ENCODE measurements around the gene SLC25A33.
"Not testable (repeated sequence)": the region's sequence is repeated elsewhere in the genome, so short reads cannot be mapped to it uniquely, and the experiment has no call there.

The SLC25A33 gene

GRCh38 chr1:9624081-9624480 lies 84.8 kb downstream of the SLC25A33 start:
- H3K9me3 ChIP-seq (ENCODE audit: insufficient read depth, low read length) = no peaks in the 10 kb centered on the region
- no peaks in the 10 kb centered on the region for H3K79me2 ChIP-seq (ENCODE audit: insufficient read depth, low read length)
- no peak overlapping the region for H3K4me3 ChIP-seq (ENCODE audit: insufficient read depth, low read length, poor library complexity, severe bottlenecking)
- no peak overlapping the region for H3K9ac ChIP-seq (ENCODE audit: low read length)
- H2AFZ ChIP-seq (ENCODE audit: low read depth, low read length, severe bottlenecking) = no peak overlapping the region
- TF ChIP-seq, protein P1, sequence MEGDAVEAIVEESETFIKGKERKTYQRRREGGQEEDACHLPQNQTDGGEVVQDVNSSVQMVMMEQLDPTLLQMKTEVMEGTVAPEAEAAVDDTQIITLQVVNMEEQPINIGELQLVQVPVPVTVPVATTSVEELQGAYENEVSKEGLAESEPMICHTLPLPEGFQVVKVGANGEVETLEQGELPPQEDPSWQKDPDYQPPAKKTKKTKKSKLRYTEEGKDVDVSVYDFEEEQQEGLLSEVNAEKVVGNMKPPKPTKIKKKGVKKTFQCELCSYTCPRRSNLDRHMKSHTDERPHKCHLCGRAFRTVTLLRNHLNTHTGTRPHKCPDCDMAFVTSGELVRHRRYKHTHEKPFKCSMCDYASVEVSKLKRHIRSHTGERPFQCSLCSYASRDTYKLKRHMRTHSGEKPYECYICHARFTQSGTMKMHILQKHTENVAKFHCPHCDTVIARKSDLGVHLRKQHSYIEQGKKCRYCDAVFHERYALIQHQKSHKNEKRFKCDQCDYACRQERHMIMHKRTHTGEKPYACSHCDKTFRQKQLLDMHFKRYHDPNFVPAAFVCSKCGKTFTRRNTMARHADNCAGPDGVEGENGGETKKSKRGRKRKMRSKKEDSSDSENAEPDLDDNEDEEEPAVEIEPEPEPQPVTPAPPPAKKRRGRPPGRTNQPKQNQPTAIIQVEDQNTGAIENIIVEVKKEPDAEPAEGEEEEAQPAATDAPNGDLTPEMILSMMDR (IDR thresholded peaks at IDR 0.05; ENCODE audit: insufficient read depth, low read length, poor library complexity, severe bottlenecking) = no peak
- TF ChIP-seq EZH2phosphoT487 (conservative IDR thresholded peaks at IDR 0.05; ENCODE audit: low read length) = no peak
- H3K36me3 ChIP-seq (ENCODE audit: low read length) = no peaks in the 10 kb centered on the region
- no peaks in the 10 kb centered on the region; the same call in none of the 2 replicates for H3F3A ChIP-seq (ENCODE audit: insufficient read depth)
- H3K27me3 ChIP-seq (ENCODE audit: low read length) = no peaks in the 10 kb centered on the region
- H3K9me2 ChIP-seq (replicated peaks; ENCODE audit: insufficient read depth, low read length) = no peaks in the 10 kb centered on the region
- H3K27ac ChIP-seq (ENCODE audit: low read depth, low read length) = no peak overlapping the region
- no peak overlapping the region for H3K4me2 ChIP-seq (ENCODE audit: low read depth, low read length, poor library complexity, severe bottlenecking)
- no peaks in the 10 kb centered on the region for H4K20me1 ChIP-seq (ENCODE audit: low read depth, low read length)

- not testable (repeated sequence) for H3K36me3 ChIP-seq (ENCODE audit: low read length); H3K4me3 ChIP-seq (ENCODE audit: insufficient read depth, low read length, poor library complexity, severe bottlenecking); H3K9ac ChIP-seq (ENCODE audit: low read length); H3F3A ChIP-seq (ENCODE audit: insufficient read depth); H3K4me2 ChIP-seq (ENCODE audit: low read depth, low read length, poor library complexity, severe bottlenecking); H3K9me2 ChIP-seq (replicated peaks; ENCODE audit: insufficient read depth, low read length); H3K79me2 ChIP-seq (ENCODE audit: insufficient read depth, low read length); H3K9me3 ChIP-seq (ENCODE audit: insufficient read depth, low read length); H2AFZ ChIP-seq (ENCODE audit: low read depth, low read length, severe bottlenecking); H3K27ac ChIP-seq (ENCODE audit: low read depth, low read length); H4K20me1 ChIP-seq (ENCODE audit: low read depth, low read length); H3K27me3 ChIP-seq (ENCODE audit: low read length)
Measured at GRCh38 chr1:9625030-9625429, 85.8 kb downstream of the SLC25A33 start.

GRCh38 chr1:9626201-9626608 lies 86.9 kb downstream of the SLC25A33 start:
- peak overlapping the region; percentile 39; the same call in 1 of the 2 replicates for H3K9ac ChIP-seq (ENCODE audit: low read length)
- H3K9me2 ChIP-seq (replicated peaks; ENCODE audit: insufficient read depth, low read length) = no peaks in the 10 kb centered on the region
- peaks cover 11% of the 10 kb centered on the region for H3F3A ChIP-seq (ENCODE audit: insufficient read depth)
- no peak overlapping the region for H3K4me3 ChIP-seq (ENCODE audit: insufficient read depth, low read length, poor library complexity, severe bottlenecking)
- H3K4me2 ChIP-seq (ENCODE audit: low read depth, low read length, poor library complexity, severe bottlenecking) = peak overlapping the region; percentile 61
- H3K27me3 ChIP-seq (ENCODE audit: low read length) = no peaks in the 10 kb centered on the region
- H3K36me3 ChIP-seq (ENCODE audit: low read length) = no peaks in the 10 kb centered on the region
- TF ChIP-seq, protein P1 (IDR thresholded peaks at IDR 0.05; ENCODE audit: insufficient read depth, low read length, poor library complexity, severe bottlenecking) = no peak
- no peak for TF ChIP-seq EZH2phosphoT487 (conservative IDR thresholded peaks at IDR 0.05; ENCODE audit: low read length)
- no peaks in the 10 kb centered on the region for H3K9me3 ChIP-seq (ENCODE audit: insufficient read depth, low read length)
- H3K27ac ChIP-seq (ENCODE audit: low read depth, low read length) = peak overlapping the region; percentile 59
- no peaks in the 10 kb centered on the region for H4K20me1 ChIP-seq (ENCODE audit: low read depth, low read length)
- no peaks in the 10 kb centered on the region for H3K79me2 ChIP-seq (ENCODE audit: insufficient read depth, low read length)
- H2AFZ ChIP-seq (ENCODE audit: low read depth, low read length, severe bottlenecking) = no peak overlapping the region

GRCh38 chr1:9628541-9629444 lies 89.5 kb downstream of the SLC25A33 start:
- Histone ChIP-seq H3K9me3 (ENCODE audit: insufficient read depth, low read length) (no peaks in the 10 kb centered on the region), H3K9me2 (replicated peaks; ENCODE audit: insufficient read depth, low read length) (no peaks in the 10 kb centered on the region), H2AFZ (ENCODE audit: low read depth, low read length, severe bottlenecking) (no peak overlapping the region), H3K9ac (ENCODE audit: low read length) (peak overlapping the region; percentile 52), H3K27ac (ENCODE audit: low read depth, low read length) (peak overlapping the region; percentile 72), H3K4me2 (ENCODE audit: low read depth, low read length, poor library complexity, severe bottlenecking) (peak overlapping the region; percentile 64), H3K79me2 (ENCODE audit: insufficient read depth, low read length) (no peaks in the 10 kb centered on the region), H4K20me1 (ENCODE audit: low read depth, low read length) (no peaks in the 10 kb centered on the region), H3K27me3 (ENCODE audit: low read length) (no peaks in the 10 kb centered on the region), H3F3A (ENCODE audit: insufficient read depth) (peaks cover 11% of the 10 kb centered on the region), H3K36me3 (ENCODE audit: low read length) (no peaks in the 10 kb centered on the region), H3K4me3 (ENCODE audit: insufficient read depth, low read length, poor library complexity, severe bottlenecking) (peak overlapping the region; percentile 31)
- TF ChIP-seq, protein P1 (IDR thresholded peaks at IDR 0.05; ENCODE audit: insufficient read depth, low read length, poor library complexity, severe bottlenecking) = no peak
- TF ChIP-seq EZH2phosphoT487 (conservative IDR thresholded peaks at IDR 0.05; ENCODE audit: low read length) = no peak

All from SU-DHL-6 (cell line).